T-helper 22 cell (primary cell): Measurements from ENCODE around the gene ACY1.

ENCODE experiments used
- DNase-seq: peaks from one replicate; pipeline ENCODE4 v3.0.0-alpha.2; 2020; ENCODE audit warnings: low read depth

Gene ACY1

DNA sequence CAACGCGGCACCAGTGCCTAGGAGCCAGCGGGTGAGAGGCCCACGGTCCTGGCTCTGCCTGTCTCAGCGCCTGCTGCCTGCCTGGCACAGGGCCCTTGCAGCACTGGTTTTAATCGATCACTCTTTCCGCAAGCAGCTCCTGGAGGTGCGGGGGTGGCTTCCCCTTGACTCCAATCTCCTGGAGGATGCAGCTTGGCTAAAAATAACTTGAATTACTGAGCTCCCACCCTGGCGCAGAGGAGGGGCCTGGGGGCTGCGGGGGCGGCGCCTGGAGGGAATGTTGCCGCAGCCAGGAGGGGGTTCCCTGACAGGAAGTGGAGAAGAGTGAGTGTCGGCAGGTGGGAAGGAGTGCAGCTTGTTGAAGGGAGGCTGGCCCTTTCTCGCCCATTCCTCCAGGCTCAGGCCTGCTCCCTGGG, 22.2 kb downstream of the ACY1 start:
- DNase-seq = no peak

DNA sequence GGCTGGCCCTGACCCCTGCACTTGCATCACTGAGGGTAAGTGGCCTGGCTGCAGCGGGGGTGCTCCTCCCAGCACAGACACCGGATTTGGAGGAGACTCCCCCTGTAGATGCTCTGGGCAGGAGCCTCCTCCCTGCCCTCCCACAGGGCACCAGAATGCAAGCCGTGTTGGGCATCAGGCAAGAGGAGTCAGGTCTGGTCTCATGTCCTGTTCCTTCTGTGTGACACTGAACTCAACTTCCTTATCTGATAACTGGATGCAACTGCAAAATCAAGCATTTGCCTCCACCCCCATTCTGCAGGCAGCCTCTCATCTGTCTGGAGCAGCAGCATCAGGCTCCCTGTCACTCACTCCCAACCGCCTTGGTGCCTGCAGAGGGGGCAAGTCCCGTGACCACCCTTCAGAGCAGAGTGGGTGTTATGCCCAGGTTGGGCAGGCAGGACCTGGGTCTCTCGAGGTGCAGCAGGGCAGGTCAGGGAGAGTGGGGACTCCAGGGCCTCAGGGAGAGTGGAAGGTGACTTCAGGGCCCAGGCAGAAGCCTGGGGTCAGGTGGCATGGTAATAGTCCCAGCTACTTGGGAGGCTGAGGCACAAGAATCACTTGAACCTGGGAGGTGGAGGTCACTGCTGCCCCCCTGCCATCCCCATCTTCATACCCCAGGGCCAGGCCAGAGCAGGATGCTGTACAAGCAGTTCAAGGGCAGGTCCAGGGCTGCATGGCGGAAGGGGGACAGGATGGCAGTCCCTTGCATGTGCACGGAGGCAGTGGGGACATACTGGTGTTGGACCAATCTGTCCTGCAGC, 22.9 kb downstream of the ACY1 start:
- DNase-seq = no peak

DNA sequence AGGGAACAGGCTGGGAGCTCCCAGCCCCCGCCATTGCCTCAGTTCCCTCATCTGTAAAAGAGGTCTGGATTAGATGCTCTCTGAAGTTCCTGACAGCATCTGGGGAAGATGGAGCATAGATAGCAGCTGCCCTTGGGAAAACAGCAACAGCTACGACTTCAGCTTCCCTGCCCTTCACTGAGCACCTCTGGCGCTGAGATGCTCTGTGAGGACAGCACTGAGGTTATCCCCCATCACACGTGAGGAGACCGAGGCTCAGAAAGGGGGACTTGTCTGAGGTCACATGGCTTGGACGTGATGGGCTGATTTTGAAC, 23.4 kb downstream of the ACY1 start:
- DNase-seq = no peak

DNA sequence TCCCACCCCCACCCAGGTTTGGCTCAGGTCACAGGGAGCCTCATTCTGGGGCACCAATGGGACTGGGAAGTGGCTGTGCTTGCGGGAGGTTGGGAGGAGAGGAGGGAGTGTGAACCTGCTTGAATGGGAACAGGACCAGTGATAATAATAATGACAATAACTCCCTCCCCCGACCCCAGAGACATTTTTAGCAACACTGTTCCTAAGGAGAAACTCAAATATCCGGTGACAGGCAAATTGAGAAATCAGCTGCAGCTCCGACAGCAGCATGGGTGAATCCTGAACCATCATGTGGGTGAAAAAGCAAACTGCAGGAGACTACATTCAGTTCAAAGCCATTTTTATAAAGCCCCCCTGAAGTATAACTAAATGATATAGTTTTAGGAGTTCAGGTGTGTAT, 24.0 kb downstream of the ACY1 start:
- DNase-seq = no peak

DNA sequence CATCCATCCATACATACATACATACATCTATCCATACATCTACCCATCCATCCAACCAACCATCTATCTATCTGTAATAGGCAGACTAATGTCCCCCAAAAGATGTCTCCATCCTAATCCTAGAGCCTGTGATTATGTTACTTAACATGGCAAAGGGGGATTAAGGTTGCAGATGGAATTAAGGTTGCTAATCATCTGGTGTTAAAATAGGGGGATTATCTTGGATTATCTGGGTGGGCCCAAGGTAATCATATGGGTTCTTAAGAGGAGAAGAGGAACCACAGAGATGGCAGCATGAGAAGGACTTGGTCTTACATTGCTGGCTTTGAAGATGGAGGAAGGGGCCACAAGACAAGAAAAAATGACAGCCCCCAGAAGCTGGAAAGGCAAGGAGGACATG, 27.1 kb downstream of the ACY1 start:
- no peak for DNase-seq

DNA sequence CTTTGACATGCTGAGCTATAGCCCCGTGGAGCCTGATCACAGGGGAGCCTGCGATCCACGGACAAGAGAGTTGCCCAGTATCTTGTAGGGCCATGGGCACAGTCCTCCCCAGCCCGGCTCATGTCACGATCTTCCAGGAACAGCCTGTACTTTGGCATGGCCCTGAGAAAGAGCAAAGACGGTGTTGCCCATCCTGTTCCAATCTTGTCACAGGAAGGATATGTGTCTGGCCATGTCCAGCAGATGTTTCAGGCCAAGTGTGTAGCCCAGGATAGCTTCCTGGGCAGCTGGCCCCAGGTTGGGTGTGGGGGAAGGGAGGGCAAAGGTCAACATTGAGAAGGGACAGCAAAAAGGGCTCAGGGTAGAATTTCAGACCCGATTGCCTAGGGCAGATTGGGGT, 29.4 kb downstream of the ACY1 start:
- DNase-seq = no peak

DNA sequence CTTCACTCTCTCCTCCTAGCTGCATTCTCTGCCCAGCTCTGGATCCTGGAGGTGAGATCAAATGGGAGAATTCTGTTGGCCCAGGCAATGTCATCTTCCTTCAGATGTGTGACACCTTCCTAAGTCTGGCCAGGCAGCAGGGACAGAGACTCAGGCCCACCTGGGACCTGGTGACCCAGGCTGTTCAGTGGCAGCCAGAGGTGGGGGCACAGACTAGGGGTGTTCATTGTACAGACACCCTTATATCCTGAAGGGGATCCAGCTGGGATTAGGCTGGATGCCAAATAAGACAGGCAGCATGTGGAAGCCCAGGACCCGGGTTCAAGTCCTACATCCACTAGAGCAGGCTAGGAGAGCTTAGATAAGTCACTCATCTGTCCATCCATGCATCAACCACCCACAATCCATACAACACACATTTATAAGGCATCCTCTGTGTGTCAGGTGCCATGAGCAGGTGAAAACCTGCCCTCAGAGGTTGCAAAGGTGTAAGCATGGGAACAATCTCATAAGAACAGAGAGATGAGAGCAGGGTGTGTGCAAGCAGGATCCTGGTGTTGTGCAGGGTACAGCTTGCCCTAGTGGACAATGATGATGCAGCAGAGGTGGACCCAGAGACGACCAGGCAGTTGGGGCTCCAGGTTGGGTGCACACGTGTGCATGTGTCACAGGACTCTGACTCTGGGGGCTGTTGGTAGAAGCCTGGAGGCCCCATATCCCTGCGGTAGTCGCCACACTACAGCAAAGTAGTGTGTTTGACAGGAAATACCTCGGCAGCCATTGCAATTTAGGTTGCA, 30.7 kb downstream of the ACY1 start:
- no peak for DNase-seq

DNA sequence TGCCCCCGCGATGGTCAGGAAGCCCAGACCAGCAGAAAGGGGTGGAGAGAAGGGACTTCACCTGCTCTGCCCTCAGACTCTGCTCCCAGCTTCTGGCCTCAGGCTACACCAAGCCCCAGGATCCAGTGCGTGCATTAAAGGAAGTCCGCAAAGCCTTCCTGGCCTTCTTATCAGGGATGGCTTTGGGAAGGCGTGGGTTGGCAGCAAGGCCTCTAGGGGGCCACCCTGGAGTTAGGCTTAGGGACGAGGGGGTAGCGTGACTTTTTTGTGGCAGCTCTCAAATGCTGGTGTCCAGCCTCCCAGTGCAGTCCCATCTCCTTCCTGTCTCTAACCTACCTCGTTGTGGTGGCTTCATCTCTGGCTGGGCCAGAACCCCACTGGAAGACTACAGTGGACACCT, 31.3 kb downstream of the ACY1 start:
- no peak for DNase-seq

DNA sequence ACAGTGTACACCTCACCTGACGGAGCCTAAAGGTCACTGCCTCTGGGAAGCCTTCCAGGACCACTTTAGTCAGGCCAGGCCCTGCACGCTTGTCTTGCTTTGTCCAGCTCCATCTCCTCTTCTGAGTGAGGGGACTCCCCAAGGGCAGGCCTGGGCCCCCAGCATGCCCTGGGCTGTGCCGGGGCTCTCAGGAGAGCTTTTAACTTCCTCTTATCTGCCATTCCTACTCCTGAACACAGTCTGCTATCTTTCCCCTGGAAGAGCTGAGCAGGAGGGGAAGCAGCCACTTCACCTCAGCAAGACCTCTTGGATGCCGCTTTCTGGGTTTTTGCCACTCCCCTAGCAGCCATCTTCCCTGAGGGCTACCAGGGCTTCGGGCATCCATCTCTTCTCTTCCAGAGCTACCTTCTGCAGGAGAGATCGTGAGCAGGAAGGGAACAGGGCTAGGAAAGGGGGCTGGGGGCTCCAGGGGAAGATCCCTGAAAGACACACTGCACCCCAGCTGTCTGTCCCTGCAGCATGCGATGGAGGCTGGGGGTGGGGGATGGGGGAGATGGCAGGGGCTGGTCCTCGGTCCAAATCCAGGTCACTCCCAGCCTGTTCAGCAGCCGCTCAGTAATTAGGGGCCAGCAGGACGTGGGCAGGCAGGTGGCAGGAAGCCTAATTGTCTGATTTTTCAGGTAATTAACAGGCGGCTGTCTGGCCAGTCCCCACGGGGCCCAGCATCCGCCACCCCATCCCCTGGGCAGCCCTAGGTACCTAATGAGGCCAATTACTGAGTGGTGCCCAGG, 32.3 kb downstream of the ACY1 start:
- no peak for DNase-seq

DNA sequence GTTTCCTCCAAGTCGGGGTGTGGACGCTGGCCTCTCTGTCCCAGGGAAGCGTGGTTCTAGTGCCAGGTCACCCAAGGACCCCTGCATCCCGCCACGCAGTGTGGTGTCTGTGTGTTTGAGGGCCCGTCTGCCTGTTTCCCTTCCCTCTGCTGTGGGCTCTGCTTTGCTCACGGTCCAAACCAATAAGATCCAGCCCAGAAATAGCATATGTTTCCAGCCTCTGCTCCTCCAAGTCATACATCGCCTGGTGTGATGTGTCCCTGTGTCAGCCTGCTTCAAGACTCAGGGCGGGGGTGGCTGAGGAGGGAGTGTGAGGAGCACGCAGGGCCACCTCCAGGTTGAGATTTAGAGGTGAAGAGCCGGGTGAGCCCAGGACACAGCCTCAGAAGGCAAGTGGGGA, 34.3 kb downstream of the ACY1 start:
- DNase-seq = no peak

DNA sequence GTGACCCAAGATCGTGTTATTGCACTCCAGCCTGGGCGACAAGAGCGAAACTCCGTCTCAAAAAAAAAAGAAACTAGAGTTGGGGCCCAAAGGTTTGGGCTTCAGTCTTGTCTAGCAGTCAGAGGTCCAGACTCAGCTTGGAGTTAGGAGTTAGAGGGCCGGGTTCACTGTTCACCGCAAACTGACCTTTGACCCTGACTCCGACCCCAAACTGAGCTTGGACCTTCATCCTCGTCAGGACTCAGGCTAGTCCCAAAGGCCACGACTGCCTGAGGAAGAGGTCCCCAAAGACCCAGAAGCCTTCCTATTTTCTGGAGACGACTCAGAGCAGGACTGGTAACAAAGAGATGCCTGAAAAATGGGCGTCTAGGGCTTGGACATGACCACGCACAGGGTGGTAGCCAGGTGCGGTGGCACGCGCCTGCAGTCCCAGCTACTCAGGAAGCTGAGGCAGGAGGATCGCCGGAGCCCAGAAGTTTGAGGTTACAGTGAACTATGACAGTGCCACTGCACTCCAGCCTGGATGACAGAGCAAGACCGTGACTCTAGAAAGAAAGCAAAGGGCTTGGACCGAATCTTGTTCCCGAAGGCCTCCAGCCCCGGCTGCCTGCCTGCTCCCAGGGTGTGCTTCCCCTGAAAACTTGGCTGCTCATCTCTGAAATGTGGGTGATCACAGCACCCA, 35.1 kb downstream of the ACY1 start:
- DNase-seq = no peak

DNA sequence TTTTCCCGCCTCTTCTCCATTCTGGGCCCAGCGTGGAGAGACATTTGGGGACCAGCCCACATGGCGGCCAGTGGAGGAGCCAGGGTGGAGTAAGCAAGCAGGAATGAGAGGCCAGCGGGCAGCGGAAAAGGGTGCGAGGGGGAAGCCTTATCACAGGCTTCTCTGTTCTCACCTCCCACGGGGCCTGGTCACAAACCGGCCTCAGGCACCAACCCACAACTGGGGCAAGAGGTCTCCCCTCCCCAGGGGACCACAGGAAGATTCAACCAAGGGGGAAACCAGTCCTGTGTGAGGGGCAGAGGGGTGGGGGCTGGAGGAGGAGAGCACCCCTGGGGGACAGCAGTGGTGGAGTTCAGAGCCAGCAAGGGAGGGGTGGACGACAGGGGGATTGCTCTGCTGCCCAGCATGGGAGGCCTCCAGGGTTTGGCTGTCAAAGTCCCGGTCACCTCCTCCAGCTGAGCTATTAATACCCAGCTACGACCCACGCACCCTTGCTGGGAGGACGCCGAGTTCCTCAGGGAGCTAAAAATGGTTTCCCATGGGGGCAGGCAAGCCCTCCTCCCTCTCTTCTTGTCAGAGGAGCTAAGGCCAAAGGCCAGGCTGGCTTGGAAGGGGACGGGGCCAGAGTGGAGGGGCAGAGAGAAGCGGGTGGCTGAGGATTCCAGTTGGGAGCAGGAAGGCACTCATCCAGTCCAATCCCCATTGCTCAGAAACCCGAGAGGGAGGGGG, 36.2 kb downstream of the ACY1 start:
- no peak for DNase-seq

DNA sequence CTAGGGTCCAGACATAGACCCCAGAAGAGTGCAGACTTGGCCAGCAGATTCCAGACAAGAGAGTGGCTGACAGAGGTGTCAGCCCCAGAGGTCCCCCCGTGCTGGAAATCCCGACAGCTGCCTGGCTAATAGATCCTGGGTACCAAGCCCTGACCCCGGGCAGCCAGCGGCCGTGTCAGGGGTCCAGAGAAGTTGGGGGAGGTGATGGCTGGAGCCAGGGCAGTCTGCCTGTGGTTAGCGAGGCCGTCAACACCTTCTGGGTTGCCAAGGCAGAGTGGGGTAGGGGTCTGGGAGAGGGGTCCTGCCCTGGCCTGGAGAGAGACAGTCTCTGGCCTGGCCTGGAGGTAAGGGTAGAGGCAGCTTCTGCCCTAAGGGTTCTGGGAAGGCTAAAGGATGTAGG, 37.5 kb downstream of the ACY1 start:
- no peak for DNase-seq

DNA sequence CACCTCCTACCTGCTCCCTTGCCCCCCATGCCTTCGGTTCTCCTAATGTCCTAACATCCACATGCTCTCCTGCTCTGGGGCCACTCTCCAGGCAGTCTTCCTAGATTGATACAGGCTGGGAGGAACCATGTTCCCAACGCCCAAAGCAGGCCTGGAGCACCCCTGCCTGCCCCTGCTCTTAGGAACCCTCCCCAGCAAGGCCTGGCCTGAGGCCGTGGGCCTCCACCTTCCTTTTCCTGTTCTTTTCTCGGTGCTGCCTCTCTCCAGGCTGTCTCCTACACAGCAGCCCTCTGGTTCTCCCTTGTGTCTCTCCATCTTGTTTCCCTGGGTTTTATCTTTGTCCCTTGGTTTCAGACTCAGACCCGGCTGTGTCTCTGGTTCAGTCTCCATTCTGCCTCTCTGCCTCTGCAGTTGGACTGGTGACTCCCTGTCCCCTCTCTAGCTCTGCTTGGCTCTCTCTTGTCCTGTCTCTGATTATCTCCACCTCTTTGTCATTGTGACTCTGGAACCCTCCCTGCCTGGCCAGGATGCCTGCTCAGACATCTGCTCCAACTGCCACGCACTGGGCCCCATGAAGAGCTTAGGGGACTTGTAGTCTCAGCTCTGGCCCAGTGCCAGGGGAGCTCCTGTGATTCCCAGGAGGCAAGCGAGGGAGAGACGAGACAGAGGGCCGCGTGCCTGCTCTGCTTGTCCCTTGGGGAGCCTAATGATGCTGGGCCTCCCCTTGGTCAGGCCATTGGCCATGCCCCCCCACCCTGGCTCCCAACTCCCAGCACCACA, 38.3 kb downstream of the ACY1 start:
- no peak for DNase-seq

DNA sequence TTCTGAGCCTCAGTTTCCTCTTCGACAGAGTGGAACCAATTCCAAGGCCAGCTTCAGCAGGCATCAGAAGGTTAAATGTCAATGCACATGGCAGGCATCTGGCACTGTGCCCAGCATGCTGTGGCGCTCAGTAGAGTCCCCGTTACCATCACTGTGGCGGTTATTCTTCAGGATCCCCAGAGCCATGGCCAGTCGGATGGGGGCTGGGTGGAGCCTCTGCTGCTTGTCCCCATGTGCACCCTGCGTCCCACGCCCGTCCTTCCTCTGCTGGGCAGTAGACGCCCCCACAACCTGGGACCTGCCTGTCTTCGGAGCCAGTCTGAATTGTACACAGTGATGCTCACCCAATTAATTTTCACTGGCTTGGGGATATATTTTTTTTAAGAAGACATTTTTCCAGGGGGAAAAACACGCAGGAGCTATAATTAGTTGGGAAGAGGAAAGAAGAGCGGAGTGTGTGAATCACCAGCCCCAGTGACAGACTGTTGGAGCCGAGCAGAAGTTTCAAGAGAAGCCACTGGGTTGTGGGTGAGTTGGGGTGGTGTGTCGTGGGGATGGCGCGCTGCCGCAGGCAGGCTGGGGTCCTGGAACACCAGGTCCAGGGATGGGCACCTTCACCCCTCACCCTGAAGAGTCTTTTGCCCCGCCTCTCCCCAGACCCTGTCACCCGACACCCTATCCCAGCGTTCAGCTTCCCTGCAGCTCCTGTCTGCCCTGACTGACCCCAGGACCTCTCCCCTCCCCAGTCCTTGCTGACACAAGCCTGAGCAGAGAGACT, 39.2 kb downstream of the ACY1 start:
- DNase-seq = no peak

DNA sequence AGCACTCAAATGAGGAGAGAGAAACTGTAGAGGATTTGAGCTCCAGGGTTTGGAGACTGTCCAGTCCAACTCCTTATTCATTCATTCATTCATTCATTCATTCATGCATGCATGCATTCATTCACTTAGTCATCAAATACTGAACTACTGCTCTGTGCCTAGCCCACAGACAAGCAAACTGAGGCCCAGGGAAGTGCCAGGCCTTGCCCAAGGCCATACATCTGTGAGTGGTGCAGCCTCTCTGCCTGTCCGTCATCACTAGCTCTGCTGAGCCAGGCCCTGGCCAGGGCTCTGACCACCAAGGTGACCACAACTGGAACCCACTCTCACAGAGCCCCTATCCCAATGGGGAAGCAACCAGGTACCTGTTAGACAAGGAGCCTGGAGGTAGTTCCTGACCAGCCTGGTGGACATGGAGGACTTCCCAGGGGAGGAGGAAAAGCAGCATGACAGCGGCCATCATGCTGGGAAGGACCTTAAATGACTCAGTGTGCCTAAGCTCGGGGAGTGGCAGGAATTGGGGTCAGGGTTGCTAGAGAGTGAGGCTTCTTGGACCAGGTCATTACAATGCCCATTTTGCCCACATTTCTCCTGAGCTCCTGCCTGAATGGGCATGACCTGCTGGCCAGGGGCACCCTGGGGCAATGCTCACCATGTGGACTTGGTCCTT, 39.9 kb downstream of the ACY1 start:
- DNase-seq = no peak

DNA sequence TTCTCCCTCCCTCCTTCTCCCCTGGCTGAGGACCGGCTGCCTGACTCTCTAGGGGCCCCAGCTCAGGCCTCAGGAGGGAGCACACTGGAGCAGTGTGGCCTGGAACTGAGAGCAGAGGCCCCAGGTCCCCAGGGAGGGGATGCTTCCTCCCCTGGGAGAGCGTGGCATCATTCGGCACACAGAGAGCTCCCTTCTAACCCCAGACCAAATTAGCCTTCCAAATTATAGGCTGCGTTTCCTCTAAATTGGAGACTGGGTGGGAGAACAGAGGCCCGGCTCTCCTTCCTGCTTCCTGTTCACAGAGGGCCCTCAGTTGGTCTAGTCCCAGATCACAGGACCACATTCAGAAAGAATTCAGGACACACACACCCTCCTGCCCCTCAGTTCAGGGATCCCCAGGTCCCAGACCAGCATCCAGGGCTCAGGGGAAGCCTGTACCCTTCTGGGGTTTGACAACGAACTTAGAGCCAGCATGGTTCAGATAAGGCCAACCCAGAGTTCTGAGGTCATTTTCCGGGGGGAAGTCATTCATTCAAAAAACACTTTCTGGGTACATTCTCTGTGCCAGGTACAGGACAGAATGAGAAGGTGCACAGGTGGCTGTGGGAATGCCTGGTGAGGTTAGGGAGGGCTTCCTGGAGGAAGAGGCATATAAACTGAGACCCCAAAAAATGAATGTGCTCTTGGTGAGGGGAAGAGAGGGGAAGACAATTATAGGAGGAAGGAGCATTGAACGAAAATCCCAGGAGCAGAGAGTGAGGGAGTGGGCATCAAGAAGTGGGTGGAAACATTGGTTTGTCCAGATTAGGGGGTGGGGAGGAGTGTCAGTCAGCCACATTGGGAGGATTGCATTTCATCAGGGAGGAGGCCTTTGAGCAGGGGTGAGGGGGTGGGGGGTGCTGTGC, 40.8 kb downstream of the ACY1 start:
- DNase-seq = no peak

DNA sequence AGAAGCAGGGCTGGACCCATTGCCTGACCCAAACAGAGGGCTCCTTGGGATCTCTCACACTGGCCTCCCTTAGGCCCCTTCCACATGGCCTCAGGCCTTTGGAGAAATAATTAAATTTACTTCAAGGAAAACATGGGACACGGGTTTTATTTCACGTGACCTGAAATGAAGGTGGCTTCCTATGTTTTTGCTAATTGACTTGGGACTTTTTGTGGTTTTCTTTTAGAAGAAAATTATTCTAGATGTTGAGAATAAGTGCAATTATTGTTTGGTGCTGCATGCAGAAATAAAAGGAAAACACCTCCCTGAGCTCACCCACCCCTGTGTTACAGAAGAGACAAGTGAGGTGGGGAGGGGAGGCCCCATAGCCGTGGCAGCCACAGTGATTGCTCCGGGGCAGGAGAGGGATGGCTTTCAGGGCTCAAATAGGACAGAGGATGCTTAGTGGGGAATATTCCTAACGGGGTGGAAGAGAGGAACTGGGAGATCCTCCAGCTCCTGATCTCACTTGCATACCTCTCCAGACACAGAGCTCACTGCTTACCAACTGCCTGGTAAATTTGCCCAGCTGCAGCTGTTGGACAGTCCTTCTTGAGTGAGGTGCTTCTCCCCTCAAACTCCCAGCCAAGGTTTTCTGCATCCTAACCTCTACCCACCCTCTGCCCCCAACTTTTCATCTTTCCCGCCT, 41.6 kb downstream of the ACY1 start:
- no peak for DNase-seq
